GM19328 (cell line): Measurements from ENCODE around the gene RPP21.

Experiments
- ATAC-seq: cut with Tn5 transposase; IDR thresholded peaks from one replicate; pipeline ENCODE4 v1.9.1; 2021; ENCODE audit warnings: mild to moderate bottlenecking, moderate library complexity; ENCODE audit not compliant: unreplicated experiment

The RPP21 gene

GRCh38 chr6:30344868-30345671, at the start of gene RPP21:
Gene RPP21, plus strand, starts transcription at chr6:30345156. Its CDS starts 16 bp downstream, at chr6:30345172.
- ATAC-seq = peak; percentile 87

GRCh38 chr6:30295837-30296236, 49.1 kb upstream of the RPP21 start:
- no peak for ATAC-seq

GRCh38 chr6:30304002-30304401, 41.0 kb upstream of the RPP21 start:
- no peak for ATAC-seq

GRCh38 chr6:30311101-30311500, 33.9 kb upstream of the RPP21 start:
- no peak for ATAC-seq

- ATAC-seq = no peak
Measured at GRCh38 chr6:30311671-30312070, 33.3 kb upstream of the RPP21 start.

- no peak for ATAC-seq
Measured at GRCh38 chr6:30312266-30312665, 32.7 kb upstream of the RPP21 start.

- ATAC-seq = no peak
Measured at GRCh38 chr6:30312676-30313321, 32.2 kb upstream of the RPP21 start.

GRCh38 chr6:30315156-30315555, 29.8 kb upstream of the RPP21 start:
- ATAC-seq = no peak

GRCh38 chr6:30317913-30318589, 26.9 kb upstream of the RPP21 start:
- no peak for ATAC-seq

- ATAC-seq = no peak
Measured at GRCh38 chr6:30319146-30319835, 25.7 kb upstream of the RPP21 start.

- ATAC-seq = no peak
Measured at GRCh38 chr6:30321692-30322388, 23.1 kb upstream of the RPP21 start.

- no peak for ATAC-seq
Measured at GRCh38 chr6:30322527-30323501, 22.1 kb upstream of the RPP21 start.

GRCh38 chr6:30323806-30324205, 21.1 kb upstream of the RPP21 start:
- no peak for ATAC-seq

GRCh38 chr6:30325150-30325872, 19.6 kb upstream of the RPP21 start:
- ATAC-seq = peak; percentile 41

- ATAC-seq = peak; percentile 34
Measured at GRCh38 chr6:30325873-30326525, 19.0 kb upstream of the RPP21 start.

- peak; percentile 66 for ATAC-seq
Measured at GRCh38 chr6:30326526-30327231, 18.3 kb upstream of the RPP21 start, which contains the start of gene TRIM39. Gene TRIM39, plus strand, starts transcription at chr6:30326927. Its CDS starts 2,391 bp downstream, at chr6:30329318.

- ATAC-seq = no peak
Measured at GRCh38 chr6:30327232-30327746, 17.7 kb upstream of the RPP21 start.
